SKM-1 (cell line): ENCODE results near the gene HNF1B.

Experiments used
- DNase-seq: peaks from one replicate; lab custom pipeline; 2025; ENCODE audit not compliant: unreplicated experiment; lab: John Stamatoyannopoulos, UW

Gene HNF1B

DNA sequence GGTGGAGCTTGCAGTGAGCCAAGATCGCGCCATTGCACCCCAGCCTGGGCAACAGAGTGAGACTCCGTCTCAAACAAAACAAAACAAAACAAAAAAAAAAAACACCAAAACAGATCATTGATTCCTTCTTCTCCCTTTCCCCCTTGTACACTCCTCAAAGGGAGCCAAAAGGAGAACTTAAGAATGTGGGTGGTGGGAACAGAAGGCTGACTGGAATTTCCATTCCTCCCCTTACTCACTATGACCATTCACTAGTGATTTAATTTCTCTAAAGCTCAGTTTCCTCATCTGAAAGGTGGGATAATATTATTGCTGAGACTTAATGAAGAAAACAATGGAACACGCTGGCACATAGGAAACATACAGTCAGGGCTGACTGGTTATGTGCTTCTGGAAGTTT lies 17.1 kb upstream of the HNF1B start:
- no peak for DNase-seq

DNA sequence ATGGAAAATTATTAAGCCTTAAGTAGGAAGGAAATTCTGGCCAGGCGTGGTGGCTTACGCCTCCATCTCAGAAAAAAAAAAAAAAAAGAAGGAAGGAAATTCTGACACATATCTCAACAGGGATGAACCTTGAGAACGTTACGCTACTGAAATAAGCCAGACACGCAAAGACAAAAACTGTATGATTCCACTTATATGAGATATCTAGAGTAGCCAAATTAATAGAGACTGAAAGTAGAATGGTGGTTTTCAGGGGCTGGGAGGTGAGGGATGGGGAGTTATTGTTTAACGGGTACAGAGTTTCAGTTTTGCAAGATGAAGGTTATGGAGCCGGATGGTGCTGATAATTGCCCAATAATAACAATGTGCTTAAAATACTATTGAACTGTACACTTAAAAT lies 16.2 kb upstream of the HNF1B start:
- no peak for DNase-seq

DNA sequence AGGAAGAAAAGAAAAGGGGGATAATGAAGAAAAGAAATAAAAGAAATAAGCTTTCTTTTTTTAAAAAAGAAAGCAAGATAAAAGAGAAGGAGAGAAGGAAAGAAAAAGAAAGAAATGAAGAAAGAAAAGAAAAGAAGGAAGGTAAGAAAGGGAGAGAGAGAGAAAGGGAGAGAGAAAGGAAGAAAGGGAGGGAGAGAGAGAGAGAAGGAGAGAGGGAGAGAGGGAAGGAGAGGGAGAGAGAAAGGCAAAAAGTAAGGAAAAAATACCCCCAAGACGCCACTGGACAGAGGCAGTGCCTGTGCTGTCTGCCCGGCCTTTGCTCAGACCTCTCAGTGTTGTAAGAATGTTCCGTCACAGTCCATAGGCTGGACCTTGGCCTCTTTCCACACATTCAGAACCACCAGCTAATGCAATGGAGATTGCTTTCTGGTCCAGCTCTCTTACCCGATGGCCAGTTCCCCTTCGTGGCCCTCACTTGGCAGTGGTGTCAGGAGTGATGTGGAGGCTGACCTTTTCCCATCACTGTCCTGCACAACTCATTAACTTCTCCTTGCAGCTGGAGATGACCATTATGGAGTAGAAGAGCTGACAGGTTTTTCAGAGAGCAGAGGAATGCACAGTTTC lies 14.3 kb upstream of the HNF1B start:
- no peak for DNase-seq

DNA sequence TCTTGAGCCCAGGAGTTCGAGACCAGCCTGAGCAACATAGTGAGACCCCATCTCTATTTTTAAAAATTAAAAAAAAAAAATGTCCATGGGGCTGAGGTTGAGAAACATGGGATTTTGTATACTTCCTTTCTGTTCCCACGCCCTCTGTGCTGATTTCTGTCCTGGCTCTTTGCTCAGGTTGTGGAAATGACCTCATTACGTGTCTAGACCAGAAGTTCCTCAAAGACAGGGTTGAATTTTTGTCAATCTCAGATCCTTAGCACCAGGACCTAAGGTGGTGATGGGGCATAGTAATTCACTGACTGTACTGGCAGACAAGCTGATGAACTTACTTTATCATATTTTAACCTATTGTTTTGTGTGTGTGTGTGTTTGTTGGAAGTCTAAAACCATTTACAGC lies 11.2 kb upstream of the HNF1B start:
- DNase-seq: no peak

DNA sequence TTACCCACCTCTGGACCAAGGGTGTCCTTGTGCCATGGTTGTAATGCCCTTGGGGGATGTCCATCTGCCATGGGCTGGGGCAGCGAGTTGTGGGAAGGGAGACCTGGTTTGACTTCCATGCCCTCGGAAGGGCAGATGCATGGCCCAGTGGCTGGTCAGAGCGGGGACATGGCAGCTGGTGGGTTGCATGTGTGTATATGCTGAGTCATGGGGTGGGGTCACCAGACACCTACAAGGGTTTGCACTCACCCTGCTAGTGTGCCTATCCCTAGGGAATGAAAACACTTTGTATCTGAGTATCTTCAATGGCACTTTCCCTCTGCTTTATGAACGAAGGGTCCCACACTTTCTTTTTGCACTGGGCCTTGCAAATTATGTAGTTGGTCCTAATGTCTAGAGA lies 10.6 kb upstream of the HNF1B start:
- DNase-seq: no peak

- no peak for DNase-seq
Measured at GRCh38 chr17:37754363-37754762, 9.5 kb upstream of the HNF1B start.

- DNase-seq: no peak
Measured at GRCh38 chr17:37752482-37752881, 7.6 kb upstream of the HNF1B start.

GRCh38 chr17:37750768-37751475 lies 6.1 kb upstream of the HNF1B start:
- no peak for DNase-seq

DNA sequence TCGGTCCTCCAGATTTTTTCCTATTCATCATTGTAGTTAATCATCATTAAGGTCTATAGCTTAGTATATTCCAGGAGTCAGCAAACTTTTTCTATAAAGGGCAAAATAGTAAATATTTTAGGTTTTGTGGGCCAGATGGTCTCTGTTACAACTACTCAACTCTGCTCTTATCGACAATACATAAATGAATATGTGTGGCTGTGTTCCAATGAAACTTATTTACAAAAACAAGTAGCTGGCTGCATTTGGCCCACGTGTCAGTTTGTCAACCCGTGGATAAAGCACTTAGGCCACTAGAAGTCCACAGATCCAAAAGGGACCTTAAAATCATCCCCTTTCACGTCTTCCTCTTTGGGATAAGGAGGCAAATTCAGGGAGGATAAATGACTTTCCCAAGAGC lies 5.4 kb upstream of the HNF1B start:
- DNase-seq: no peak

GRCh38 chr17:37747222-37747621 lies 2.4 kb upstream of the HNF1B start:
- DNase-seq: no peak

DNA sequence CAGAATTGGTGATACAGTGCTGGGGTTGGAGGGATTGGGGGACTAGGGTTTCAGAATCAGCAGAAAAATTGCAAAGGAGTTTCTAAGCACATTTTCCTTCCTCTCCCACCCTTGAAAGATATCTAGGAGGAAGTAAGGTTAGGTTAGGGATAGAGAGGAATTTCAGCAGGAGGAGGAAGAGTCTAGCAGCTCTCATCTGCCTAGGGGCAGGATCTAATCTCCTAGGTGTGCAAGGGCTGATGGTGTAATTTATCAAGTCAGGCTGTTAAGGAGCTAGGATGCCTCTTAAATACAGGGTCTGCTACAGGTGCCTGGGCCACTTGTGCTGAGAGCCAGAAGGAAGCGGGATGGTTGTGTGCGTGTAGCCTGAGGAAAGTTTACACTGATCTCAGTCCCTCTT lies 1.8 kb upstream of the HNF1B start:
- DNase-seq: no peak

- DNase-seq: no peak
Measured at GRCh38 chr17:37745801-37746426, 1.1 kb upstream of the HNF1B start.

- no peak for DNase-seq
Measured at GRCh38 chr17:37744633-37744927, 279 bp downstream of the HNF1B start.

DNA sequence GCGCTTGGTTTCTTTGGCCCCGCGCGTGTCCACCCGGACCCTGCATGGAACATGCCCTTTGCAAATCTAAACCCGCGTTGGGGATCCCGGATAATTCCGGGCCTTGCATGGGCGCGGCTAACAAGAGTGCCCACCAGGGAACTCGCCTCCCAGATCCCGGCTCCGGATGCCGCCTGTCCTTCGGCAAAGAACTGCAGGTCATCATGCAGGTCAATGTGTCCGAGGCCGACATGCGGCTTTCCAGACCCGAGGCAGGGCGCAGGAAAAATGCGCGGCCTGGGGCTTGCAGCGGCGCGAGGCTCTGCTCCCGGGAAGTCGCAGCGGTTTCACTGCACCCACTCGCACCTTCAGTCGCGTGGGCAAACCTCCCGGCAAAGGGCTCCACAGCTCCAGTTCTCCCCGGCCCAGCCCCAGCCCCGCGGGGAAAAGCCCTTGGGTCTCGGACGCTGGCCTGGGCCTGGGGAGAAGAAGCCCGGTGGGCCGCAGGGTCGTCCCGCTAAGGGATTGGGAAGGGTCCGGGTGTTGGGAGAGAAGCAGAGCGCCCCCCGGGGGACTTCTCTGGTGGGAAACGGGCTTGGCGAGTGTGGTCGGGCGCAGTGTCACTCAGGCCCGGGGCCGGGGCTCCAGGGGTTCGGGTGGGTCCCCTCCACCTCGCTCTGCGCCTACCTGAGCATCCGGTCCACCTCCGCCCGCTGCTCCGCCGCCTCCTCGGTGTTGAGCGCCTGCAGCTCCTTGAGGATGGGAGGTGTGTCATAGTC lies 805 bp downstream of the HNF1B start:
- DNase-seq: no peak

DNA sequence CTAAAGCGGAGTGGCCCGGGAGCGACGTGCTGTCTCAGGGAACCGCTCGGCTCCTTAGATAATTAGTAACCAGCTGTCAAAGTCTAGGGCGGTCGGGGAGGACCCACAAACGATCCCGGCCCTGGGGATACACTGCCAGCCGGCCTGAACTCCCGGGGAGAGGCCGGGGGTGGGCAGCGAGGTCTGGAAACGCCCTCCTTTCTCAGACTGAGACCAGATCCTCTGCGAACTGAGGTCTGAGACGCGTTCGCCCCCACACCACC lies 1.3 kb downstream of the HNF1B start:
- DNase-seq: no peak

DNA sequence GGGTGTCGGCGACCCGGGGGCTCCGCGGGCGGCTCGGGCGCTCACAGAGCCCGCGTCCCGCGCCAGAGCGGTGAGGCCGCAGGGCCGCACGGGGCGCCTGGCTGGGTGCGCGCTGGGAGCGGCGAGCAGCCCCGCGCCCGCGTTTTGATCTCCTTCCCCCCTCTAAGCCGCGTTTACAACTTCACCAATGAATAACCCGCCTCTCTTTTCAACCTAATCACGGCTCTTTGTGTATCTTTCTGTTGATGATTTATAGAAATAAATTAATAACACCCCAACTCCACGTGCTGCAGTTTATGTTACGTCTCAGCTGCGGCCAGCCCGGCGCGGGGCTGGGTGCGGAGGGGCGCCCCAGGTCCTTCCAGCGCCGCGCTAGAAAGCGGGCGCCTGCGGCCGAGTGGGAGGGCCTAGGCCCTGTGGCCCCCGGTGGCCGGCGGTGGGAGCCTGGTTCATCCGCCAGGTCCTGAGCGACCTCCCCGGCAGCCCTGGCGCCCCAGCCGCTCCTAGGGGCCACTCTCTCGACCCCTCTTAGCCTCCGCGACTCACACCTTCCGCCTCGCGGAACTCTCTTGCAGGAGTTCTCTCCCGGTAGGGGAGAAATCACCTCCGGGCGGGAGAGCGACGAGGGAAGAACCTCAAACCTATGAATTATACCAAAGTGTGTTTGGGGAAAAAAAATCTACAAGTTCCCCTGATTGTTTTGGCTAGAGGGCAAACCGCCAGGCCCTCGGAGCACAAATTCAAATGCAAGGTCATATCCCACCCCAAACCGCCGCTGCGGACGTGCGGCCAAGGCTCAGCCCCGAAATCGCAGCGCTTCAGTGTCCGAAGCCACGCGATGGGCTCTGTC lies 1.9 kb downstream of the HNF1B start:
- no peak for DNase-seq

DNA sequence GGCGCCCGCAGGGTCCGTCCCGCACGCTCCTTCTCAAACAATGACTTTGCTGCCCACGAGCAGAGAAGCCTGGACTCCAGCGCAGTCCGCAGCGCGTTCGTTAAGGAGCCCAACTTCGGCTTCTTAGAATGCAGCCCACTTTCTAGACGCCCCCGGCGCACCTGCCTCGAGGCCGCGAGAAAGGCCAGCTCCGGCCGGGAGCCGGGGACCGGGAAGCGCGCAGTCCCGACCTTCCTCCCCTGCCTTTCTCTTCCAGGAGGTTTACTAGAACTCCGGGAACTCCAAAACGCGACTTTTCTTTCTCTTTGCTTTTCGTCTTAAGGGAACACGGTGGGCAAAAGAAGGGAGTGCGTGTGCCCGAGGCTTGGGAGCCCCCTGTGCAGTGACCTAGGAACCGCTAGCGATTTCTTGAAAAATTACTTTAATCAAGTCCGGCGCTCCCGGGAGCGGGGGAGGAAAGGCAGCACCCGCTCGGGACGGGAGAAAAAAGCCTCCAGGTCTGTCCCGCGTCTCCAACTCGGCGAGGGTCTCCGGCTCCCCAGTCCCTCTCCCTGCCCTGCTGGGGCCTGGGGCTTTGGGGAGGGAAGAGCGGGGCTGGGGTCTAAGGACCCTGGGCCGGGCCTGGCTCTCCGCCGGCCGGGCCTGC lies 2.6 kb downstream of the HNF1B start:
- DNase-seq: no peak

DNA sequence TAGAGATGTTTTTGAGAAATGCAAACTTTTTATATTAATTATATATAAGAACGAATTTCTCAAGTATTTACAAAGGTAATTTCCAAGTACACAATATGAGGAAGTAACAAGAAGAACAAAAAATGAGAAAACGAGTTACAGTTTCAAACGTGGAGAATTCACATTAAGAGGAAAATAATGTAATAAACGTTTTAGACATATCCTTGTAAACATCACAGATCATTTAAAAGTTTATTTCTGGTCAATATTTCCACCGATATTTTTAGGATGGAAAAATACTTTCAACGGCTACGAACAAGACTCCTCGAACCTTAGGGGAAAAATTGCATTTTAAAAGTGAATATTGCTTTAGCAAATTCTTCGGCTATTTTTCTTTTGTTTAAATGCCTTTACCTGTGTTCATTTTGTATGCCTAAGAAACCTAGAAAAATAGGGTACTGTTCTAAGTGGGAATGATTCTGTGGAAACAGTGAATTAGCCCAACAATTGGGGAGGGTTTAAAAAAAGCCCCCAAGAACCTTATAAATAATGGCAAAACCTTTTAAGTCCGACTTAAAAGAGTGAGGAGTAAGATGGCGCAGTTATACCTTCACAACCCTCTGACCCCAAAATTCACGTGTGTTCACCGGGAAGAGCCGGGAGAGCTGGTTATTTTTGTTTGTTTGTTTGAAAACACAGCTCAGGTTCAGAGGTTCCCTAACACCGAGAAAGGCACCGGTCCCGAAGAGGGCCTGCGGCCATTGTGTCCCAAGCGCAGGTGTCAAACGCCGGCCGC lies 3.3 kb downstream of the HNF1B start:
- DNase-seq: no peak

DNA sequence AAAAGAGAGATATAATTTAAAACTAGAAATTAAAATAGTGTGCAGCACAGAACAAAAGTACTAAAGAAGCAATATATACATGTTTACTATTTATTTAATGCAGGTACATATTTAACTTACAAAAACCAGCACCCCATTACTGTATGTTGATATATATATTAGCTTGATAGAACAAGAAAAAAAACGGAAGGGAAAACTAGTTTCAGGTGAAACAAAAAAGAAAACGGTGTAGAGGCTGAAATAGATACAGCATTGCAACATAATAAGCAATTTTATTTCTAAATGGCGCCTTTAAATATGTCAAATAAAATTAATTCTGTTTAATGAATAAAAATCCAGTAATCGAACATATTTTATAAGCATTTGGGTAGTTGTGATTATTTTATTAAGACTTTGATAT lies 3.9 kb downstream of the HNF1B start:
- no peak for DNase-seq

DNA sequence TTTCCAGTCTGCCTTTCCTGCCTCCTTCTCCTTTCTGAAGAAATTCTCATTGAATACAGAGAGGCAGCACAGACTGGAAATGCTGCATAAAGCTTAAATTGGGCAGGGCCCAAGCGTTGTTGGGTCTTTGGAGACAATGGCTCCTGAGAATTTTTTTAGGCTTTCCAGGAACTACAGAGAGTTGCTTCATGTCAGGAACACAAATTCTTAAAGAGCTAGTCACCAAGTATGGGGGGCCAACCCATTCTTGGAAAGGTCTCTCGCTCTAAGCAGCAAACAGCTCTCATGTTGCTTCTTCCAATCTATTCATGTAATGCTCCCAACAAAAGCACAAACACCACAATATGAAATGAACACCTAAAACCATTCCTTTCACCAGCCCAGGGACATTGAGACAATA lies 6.9 kb downstream of the HNF1B start:
- no peak for DNase-seq
